Neural cell (in vitro differentiated cells): ENCODE data around the gene RPL41.

ENCODE experiments used
- POLR2AphosphoS5 ChIP-seq: IDR thresholded peaks from 2 replicates; pipeline ENCODE4 v1.6.1; 2012
- RAD21 ChIP-seq: fragments of 450-650 bp; conservative IDR thresholded peaks from 2 replicates; pipeline ENCODE4 v1.6.1; 2014; ENCODE audit warnings: antibody characterized with exemption, mild to moderate bottlenecking, moderate library complexity
- TF ChIP-seq, protein P1 (sequence below): fragments of 450-650 bp; IDR thresholded peaks from 2 replicates; pipeline ENCODE4 v1.5.1; 2014; ENCODE audit warnings: antibody characterized with exemption, mild to moderate bottlenecking, moderate library complexity; ENCODE audit not compliant: poor library complexity, severe bottlenecking

DNA sequence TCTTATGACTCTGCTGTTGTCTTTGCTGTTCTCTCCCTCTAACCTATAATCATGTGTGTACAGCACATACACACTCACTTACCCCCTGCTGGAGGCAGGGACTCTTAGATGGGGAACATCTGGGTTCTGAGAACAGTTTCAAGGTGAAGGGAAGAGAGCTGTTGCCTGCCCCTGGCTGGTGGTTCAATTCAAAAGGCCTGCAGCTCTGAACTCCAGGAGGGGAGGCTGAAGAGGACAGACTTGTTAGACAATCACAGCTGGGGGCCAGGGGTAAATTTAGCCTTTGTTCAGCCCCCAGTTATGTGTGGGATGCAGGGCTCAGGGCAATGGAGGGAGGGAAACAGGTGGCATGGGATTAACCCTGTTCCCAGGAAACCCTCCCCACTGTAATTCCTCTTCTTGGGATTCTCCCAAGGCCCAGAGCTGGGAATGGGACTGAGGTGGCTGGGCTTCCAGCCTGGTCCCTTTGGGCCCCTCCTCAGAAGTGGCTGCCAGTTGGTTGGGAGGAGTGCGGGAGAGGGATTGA, 37.9 kb downstream of the RPL41 start:
- TF ChIP-seq, protein P1, sequence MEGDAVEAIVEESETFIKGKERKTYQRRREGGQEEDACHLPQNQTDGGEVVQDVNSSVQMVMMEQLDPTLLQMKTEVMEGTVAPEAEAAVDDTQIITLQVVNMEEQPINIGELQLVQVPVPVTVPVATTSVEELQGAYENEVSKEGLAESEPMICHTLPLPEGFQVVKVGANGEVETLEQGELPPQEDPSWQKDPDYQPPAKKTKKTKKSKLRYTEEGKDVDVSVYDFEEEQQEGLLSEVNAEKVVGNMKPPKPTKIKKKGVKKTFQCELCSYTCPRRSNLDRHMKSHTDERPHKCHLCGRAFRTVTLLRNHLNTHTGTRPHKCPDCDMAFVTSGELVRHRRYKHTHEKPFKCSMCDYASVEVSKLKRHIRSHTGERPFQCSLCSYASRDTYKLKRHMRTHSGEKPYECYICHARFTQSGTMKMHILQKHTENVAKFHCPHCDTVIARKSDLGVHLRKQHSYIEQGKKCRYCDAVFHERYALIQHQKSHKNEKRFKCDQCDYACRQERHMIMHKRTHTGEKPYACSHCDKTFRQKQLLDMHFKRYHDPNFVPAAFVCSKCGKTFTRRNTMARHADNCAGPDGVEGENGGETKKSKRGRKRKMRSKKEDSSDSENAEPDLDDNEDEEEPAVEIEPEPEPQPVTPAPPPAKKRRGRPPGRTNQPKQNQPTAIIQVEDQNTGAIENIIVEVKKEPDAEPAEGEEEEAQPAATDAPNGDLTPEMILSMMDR: no peak
- TF ChIP-seq RAD21 (no peak), POLR2AphosphoS5 (no peak)
